ENCODE measurements around the gene ZNF622. TPM values are rescaled to one million over a fixed set of nuclear protein-coding genes. Genes with fewer than 3 reads are reported as not detected.

Gene ZNF622
- total RNA-seq, 1 donor from 2014 or later: 65.2 TPM

DNA sequence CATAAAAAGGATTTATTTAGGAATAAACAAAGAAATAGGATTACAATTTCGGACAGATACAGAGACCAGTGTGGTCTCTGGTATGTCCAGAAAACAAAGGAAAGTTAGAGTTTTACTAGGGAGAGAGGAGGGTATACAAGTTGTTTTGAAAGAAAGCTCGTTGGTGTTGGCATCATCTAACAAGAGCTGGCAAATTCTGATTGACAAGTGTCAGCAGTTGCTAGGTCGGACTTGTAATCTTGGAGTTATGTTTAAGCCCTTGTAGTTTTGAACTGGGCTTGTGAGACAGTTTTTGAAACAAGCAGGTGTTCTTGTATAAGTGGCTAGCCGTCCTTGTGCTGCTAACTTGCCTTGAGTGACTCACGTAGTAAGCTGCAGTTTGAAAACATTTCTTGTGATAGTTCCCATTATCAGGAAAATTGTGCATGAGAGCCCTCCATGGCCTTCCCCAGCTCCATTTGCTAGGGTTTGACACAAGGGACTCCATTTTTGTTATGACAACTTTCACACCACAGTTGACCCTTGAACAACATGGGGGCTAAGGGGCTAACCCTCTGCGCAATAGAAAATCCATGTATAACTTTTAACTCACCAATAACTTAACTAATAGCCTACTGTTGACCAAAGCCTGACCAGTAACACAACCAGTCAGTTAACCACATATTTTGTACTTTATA, 48.1 kb downstream of the ZNF622 start:
- Histone ChIP-seq H3K4me3 (ENCODE audit: low read depth, low read length) (no peak overlapping the region), H3K27me3 (ENCODE audit: control insufficient read depth, insufficient read depth, low read length) (no peaks in the 10 kb centered on the region), H3K36me3 (ENCODE audit: control insufficient read depth, insufficient read depth, low read length) (no peaks in the 10 kb centered on the region)
- no peak for DNase-seq (ENCODE audit: low read depth)
- TF ChIP-seq, protein P1, sequence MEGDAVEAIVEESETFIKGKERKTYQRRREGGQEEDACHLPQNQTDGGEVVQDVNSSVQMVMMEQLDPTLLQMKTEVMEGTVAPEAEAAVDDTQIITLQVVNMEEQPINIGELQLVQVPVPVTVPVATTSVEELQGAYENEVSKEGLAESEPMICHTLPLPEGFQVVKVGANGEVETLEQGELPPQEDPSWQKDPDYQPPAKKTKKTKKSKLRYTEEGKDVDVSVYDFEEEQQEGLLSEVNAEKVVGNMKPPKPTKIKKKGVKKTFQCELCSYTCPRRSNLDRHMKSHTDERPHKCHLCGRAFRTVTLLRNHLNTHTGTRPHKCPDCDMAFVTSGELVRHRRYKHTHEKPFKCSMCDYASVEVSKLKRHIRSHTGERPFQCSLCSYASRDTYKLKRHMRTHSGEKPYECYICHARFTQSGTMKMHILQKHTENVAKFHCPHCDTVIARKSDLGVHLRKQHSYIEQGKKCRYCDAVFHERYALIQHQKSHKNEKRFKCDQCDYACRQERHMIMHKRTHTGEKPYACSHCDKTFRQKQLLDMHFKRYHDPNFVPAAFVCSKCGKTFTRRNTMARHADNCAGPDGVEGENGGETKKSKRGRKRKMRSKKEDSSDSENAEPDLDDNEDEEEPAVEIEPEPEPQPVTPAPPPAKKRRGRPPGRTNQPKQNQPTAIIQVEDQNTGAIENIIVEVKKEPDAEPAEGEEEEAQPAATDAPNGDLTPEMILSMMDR (IDR thresholded peaks at IDR 0.05; ENCODE audit: insufficient read depth, low read length, poor library complexity, severe bottlenecking): no peak

DNA sequence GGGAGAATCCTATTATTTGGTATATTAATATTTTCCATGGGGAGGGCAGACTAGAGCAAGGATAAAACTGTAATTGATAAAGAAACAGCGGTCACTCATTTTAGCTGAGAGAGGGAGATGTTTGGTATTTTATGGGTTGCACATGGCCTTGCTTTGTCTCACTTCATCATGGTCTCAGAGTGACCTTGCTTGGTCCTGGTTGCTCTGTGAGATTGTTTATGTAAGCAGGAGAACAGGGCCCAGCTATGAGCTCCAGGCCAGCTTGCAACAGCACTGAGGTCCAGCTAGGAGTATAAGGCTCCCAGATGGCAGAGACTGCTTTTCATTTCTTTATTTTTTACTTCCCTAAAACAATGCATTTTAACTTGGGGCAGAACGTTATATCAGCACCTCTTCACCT, 50.7 kb downstream of the ZNF622 start:
- Histone ChIP-seq H3K4me3 (ENCODE audit: low read depth, low read length) (no peak overlapping the region), H3K36me3 (ENCODE audit: control insufficient read depth, insufficient read depth, low read length) (no peaks in the 10 kb centered on the region), H3K27me3 (ENCODE audit: control insufficient read depth, insufficient read depth, low read length) (no peaks in the 10 kb centered on the region)
- DNase-seq (ENCODE audit: low read depth): no peak
- TF ChIP-seq, protein P1 (IDR thresholded peaks at IDR 0.05; ENCODE audit: insufficient read depth, low read length, poor library complexity, severe bottlenecking): no peak

DNA sequence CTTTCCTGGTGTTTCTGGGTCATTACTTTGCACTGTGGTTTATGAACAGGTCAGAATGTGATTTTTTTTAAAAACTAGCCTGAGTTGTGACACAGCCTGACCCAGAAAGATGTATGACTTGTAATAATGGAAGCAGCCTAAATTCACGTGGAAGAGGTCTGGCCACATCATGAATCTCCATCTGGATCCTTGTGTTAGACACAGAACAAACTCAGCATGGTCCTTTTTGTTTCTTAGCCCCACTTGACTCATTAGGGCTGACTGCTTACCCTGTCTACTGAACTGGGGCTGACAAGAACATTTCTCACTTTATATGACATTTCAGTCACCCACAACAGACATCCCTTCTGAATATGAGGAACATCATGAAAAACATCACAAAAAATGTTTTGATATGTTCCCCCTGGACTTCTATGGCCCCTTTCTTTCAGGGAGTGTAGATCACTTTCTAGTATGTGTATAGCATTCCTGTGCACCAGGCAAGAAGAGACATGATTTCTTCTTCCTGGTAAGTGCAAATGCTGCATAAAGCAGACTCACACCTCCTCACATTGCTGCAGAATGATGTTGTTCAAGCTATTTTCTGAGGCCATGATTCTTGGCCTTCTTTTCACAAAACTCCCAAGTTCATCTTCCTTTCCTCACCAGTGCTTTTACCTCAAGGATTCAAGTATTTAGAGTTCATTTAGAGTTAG, 52.3 kb downstream of the ZNF622 start:
- H3K36me3 ChIP-seq (ENCODE audit: control insufficient read depth, insufficient read depth, low read length): no peaks in the 10 kb centered on the region
- H3K27me3 ChIP-seq (ENCODE audit: control insufficient read depth, insufficient read depth, low read length): no peaks in the 10 kb centered on the region
- DNase-seq (ENCODE audit: low read depth): no peak
- H3K4me3 ChIP-seq (ENCODE audit: low read depth, low read length): no peak overlapping the region
- TF ChIP-seq, protein P1 (IDR thresholded peaks at IDR 0.05; ENCODE audit: insufficient read depth, low read length, poor library complexity, severe bottlenecking): no peak

DNA sequence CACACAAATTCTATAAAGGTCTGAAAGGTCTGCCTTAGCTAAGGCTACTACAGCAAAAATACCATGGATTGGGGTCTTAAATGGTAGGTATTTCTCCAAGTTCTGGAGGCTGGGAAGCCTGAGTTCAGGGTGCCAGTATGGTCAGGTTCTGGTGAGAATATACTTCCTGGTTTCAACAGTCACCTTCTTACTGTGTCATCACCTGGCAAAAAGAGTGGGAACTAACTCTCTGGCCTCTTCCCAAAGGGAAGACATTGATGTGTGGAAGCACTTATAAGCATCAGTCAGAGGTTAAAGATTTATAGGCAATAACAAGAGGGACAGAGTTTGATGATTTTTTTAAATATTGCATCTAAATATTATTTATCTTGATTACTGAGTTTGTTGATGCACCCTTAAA, 53.0 kb downstream of the ZNF622 start:
- no peaks in the 10 kb centered on the region for H3K36me3 ChIP-seq (ENCODE audit: control insufficient read depth, insufficient read depth, low read length)
- no peak for DNase-seq (ENCODE audit: low read depth)
- no peak overlapping the region for H3K4me3 ChIP-seq (ENCODE audit: low read depth, low read length)
- no peaks in the 10 kb centered on the region for H3K27me3 ChIP-seq (ENCODE audit: control insufficient read depth, insufficient read depth, low read length)
- TF ChIP-seq, protein P1 (IDR thresholded peaks at IDR 0.05; ENCODE audit: insufficient read depth, low read length, poor library complexity, severe bottlenecking): no peak

DNA sequence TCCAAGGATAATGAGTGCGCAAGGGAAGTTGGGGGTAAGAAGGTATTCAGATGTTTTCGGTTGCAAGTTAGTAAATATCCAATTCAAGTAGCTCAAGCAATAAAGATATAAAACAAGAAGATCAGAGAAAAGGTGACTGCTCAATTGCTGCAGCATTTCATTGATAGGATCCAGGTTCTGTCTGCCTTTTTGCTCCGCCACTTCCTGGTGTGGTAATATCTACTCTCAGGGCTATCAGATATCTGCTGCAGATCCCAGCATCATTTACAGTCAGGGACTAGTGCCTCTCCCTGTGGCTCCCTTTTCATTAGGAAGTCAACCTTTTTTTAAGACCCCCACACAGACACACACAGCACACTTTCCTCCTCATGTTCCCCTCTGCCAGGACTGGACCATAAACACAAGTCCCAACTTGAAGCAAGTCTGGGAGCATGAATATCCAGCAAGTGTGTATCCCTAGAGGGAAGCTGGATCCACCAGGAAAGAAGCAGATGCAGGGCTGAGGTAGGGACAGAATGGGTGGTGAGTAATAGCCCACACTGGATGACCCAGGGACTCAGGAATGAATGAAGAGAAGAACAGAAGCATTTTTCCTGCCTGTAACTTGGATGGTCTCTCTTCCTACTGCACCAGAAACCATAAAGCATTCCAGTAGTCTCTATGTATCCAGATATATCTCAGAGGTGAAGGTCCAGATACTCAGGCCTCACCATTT, 53.7 kb downstream of the ZNF622 start:
- TF ChIP-seq, protein P1 (IDR thresholded peaks at IDR 0.05; ENCODE audit: insufficient read depth, low read length, poor library complexity, severe bottlenecking): no peak
- no peak for DNase-seq (ENCODE audit: low read depth)
- H3K27me3 ChIP-seq (ENCODE audit: control insufficient read depth, insufficient read depth, low read length): no peaks in the 10 kb centered on the region
- H3K36me3 ChIP-seq (ENCODE audit: control insufficient read depth, insufficient read depth, low read length): no peaks in the 10 kb centered on the region
- no peak overlapping the region for H3K4me3 ChIP-seq (ENCODE audit: low read depth, low read length)
